Endothelial cell of umbilical vein (primary cell): ENCODE measurements around the gene DHTKD1. TPM values are rescaled to one million over a fixed set of nuclear protein-coding genes. Genes with fewer than 3 reads are reported as not detected.

Experiments
- BruUV-seq: library from RNA; stranded (reverse); fragments of 400-500 nt; replicated peaks from 2 replicates; lab custom pipeline; 2021; lab: Mats Ljungman, UMichigan
- CTCF ChIA-PET: fragments of 300-600, 350-600 bp; sonication (Branson Sonifier 250); formaldehyde crosslinking; loops from one replicate; lab custom pipeline; 2021; ENCODE audit warnings: antibody characterized with exemption, inconsistent platforms; lab: Charles Lee
- POLR2A ChIA-PET: fragments of 300-600, 350-600 bp; sonication (Branson Sonifier 250); formaldehyde crosslinking; loops from one replicate; lab custom pipeline; 2021; ENCODE audit warnings: antibody characterized with exemption, inconsistent platforms; lab: Charles Lee
- DNase-seq: peaks from one replicate; pipeline ENCODE4 v3.0.0-alpha.2; 2011; ENCODE audit warnings: low read depth, low spot score
- FAIRE-seq: peaks from 2 replicates; lab custom pipeline; 2011; peaks lifted over from hg19 to GRCh38; lab: Jason Lieb, UNC
- H2AFZ ChIP-seq: 2 replicates; pipeline ENCODE4 v1.6.0; 2012; ENCODE audit warnings: low read depth, low read length, control low read depth, inconsistent platforms
- H3K27ac ChIP-seq: 2 replicates; pipeline ENCODE4 v1.5.1; 2011; ENCODE audit warnings: low read depth, mild to moderate bottlenecking, control low read depth, low read length, moderate library complexity; ENCODE audit not compliant: insufficient read depth
- H3K27me3 ChIP-seq, 2 experiments: 2 replicates each; pipeline versions ENCODE4 v1.6.0 to v1.6.1; 2011; ENCODE audit warnings: low read length in 2 of 2, mixed read lengths in 1 of 2; ENCODE audit not compliant: control insufficient read depth in 2 of 2, insufficient read depth in 2 of 2
- H3K36me3 ChIP-seq, 2 experiments: 2 replicates in 1 of 2; 3 replicates in 1 of 2; pipeline ENCODE4 v1.5.1; 2011; ENCODE audit warnings: low read length in 2 of 2, mild to moderate bottlenecking in 1 of 2, moderate library complexity in 1 of 2; ENCODE audit not compliant: control insufficient read depth in 2 of 2, insufficient read depth in 2 of 2; ENCODE audit errors: extremely low read depth in 1 of 2
- H3K4me1 ChIP-seq: 3 replicates; pipeline ENCODE4 v1.5.1; 2011; ENCODE audit warnings: mild to moderate bottlenecking, low read length; ENCODE audit not compliant: control insufficient read depth, insufficient read depth; ENCODE audit errors: extremely low read depth
- H3K4me2 ChIP-seq: 2 replicates; pipeline ENCODE4 v1.6.1; 2011; ENCODE audit warnings: low read length, control low read depth, mixed read lengths; ENCODE audit not compliant: insufficient read depth
- H3K4me3 ChIP-seq, 3 experiments: fragments of 200-600 bp in 1 of 3; sonication (generic), shearing (Covaris generic) in 1 of 3; replicated peaks in 1 of 3; 2 replicates each; pipeline ENCODE4 v1.5.1; 2011 to 2016; ENCODE audit warnings: control low read depth in 3 of 3, low read length in 3 of 3, mild to moderate bottlenecking in 2 of 3, inconsistent platforms in 1 of 3, low read depth in 1 of 3, moderate library complexity in 1 of 3; ENCODE audit not compliant: insufficient read depth in 1 of 3
- H3K79me2 ChIP-seq: 2 replicates; pipeline ENCODE4 v1.6.0; 2012; ENCODE audit warnings: low read length, inconsistent platforms; ENCODE audit not compliant: control insufficient read depth, insufficient read depth
- H3K9ac ChIP-seq: replicated peaks from 2 replicates; pipeline ENCODE3; 2011; ENCODE audit warnings: low read length, control low read depth; ENCODE audit not compliant: insufficient read depth; ENCODE audit errors: extremely low read depth
- H3K9me1 ChIP-seq: replicated peaks from 3 replicates; pipeline ENCODE4 v1.6.0; 2011; ENCODE audit warnings: mild to moderate bottlenecking, low read length; ENCODE audit not compliant: control insufficient read depth, insufficient read depth; ENCODE audit errors: extremely low read depth
- H3K9me3 ChIP-seq: replicated peaks from 2 replicates; pipeline ENCODE4 v1.5.1; 2012; ENCODE audit warnings: low read length, inconsistent platforms; ENCODE audit not compliant: control insufficient read depth, insufficient read depth
- H4K20me1 ChIP-seq: replicated peaks from 2 replicates; pipeline ENCODE3; 2011; ENCODE audit warnings: mild to moderate bottlenecking, low read length; ENCODE audit not compliant: control insufficient read depth, insufficient read depth; ENCODE audit errors: extremely low read depth
- CTCF ChIP-seq, 2 donors: IDR thresholded peaks; 1 replicate in 1 of 2; 2 replicates in 1 of 2; pipeline ENCODE4 v1.5.1; 2011; ENCODE audit warnings: low read length in 2 of 2, mild to moderate bottlenecking in 2 of 2, moderate library complexity in 2 of 2, control low read depth in 1 of 2, inconsistent platforms in 1 of 2, low read depth in 1 of 2; ENCODE audit not compliant: insufficient read depth in 1 of 2; ENCODE audit errors: extremely low read depth in 1 of 2
- EZH2 ChIP-seq: IDR thresholded peaks from 2 replicates; pipeline ENCODE4 v1.6.1; 2012; ENCODE audit warnings: borderline replicate concordance, low read depth, mild to moderate bottlenecking, moderate library complexity, low read length, inconsistent platforms; ENCODE audit not compliant: severe bottlenecking
- FOS ChIP-seq: IDR thresholded peaks from 2 replicates; pipeline ENCODE4 v1.6.1; 2011; ENCODE audit warnings: mild to moderate bottlenecking, low read length, moderate library complexity, borderline replicate concordance; ENCODE audit not compliant: insufficient read depth
- GATA2 ChIP-seq: IDR thresholded peaks from 2 replicates; pipeline ENCODE4 v1.7.0; 2011; ENCODE audit warnings: low read depth, mild to moderate bottlenecking, moderate library complexity, mixed read lengths, low read length; ENCODE audit not compliant: insufficient read length, insufficient read depth
- JUN ChIP-seq: IDR thresholded peaks from 2 replicates; pipeline ENCODE4 v1.6.1; 2011; ENCODE audit warnings: borderline replicate concordance, low read depth; ENCODE audit not compliant: insufficient read length, insufficient read depth
- MYC ChIP-seq: IDR thresholded peaks from one replicate; pipeline ENCODE4 v1.6.1; 2011; ENCODE audit warnings: mild to moderate bottlenecking, low read depth, low read length
- POLR2A ChIP-seq: IDR thresholded peaks from 2 replicates; pipeline ENCODE4 v1.6.1; 2012; ENCODE audit warnings: low read depth, mild to moderate bottlenecking, control low read depth, low read length
- POLR2AphosphoS5 ChIP-seq: IDR thresholded peaks from 2 replicates; pipeline ENCODE4 v1.6.1; 2012; ENCODE audit warnings: low read depth, mild to moderate bottlenecking, control low read depth, low read length, moderate library complexity; ENCODE audit not compliant: insufficient read depth
- dilution Hi-C: fragments of 300-500 bp; cut with MboI; formaldehyde crosslinking; loops from one replicate; pipeline ENCODE4 v1.15.0; 2019; ENCODE audit warnings: low sequenced_read_pairs; ENCODE audit not compliant: extremely low pct_ligation_motif_present
- intact Hi-C: fragments of 100-400 bp; cut with micrococcal nuclease; formaldehyde crosslinking; loops from one replicate; pipeline ENCODE4 v1.10.0; 2022
- polyA plus RNA-seq, 4 experiments: library from polyadenylated mRNA; depleted of rRNA in 3 of 4; stranded (reverse) in 3 of 4; unstranded in 1 of 4; fragments of >200 nt; gene quantifications; 2 replicates each; pipeline versions ENCODE4 v1.2.1 to v1.2.3, GENCODE V29; 2011 to 2012; ENCODE audit warnings: missing spikeins in 1 of 4
- total RNA-seq: library from RNA; stranded (reverse); gene quantifications from 2 replicates; pipeline ENCODE4 v1.2.3, GENCODE V29; 2021
- TF ChIP-seq, protein P1 (sequence below): IDR thresholded peaks from 2 replicates; pipeline ENCODE4 v1.6.1; 2011; ENCODE audit not compliant: insufficient read depth, insufficient read length

The DHTKD1 gene
- total and polyA plus RNA-seq, 2 donors (not counting 3 experiments of a cell fraction or from before 2014, with no cell fraction given) = 15.3 to 22.9 TPM

- H2AFZ ChIP-seq = no peak overlapping the region
- H3K4me2 ChIP-seq = no peak overlapping the region
- no peak overlapping the region for H3K27ac ChIP-seq
- FAIRE-seq = no peak
- dilution Hi-C loops (no loop called here), intact Hi-C loops (no loop called here)
- H3K9me3 ChIP-seq = no peaks in the 10 kb centered on the region
- H3K4me3 ChIP-seq = no peak overlapping the region
- no peaks in the 10 kb centered on the region for H3K79me2 ChIP-seq
- ChIA-PET POLR2A (no interaction called here), CTCF (interaction anchor here (0.7 kb wide), 1 partner anchor 88 kb away, joined by 3 read pairs; no protein-coding TSS in a partner anchor)
- no peaks in the 10 kb centered on the region for H3K27me3 ChIP-seq
- no peak for TF ChIP-seq CTCF (IDR thresholded peaks at IDR 0.05; ENCODE audit: extremely low read depth in 1 of 2, insufficient read depth in 1 of 2, low read depth in 1 of 2, low read length in 2 of 2)
- TF ChIP-seq GATA2 = no peak
- TF ChIP-seq POLR2A = no peak
- TF ChIP-seq, protein P1, sequence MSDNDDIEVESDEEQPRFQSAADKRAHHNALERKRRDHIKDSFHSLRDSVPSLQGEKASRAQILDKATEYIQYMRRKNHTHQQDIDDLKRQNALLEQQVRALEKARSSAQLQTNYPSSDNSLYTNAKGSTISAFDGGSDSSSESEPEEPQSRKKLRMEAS = no peak
- no peak for TF ChIP-seq MYC
- no peak for TF ChIP-seq POLR2AphosphoS5
- TF ChIP-seq FOS = no peak
- TF ChIP-seq JUN = no peak
- no peak for TF ChIP-seq EZH2
- no TSS peak for BruUV-seq
- no peak overlapping the region for H3K9ac ChIP-seq
- H4K20me1 ChIP-seq = no peaks in the 10 kb centered on the region
- no peaks in the 10 kb centered on the region for H3K9me1 ChIP-seq
- no peaks in the 10 kb centered on the region for H3K4me1 ChIP-seq
- no peak for DNase-seq
- H3K36me3 ChIP-seq = peaks cover 0 to 1% of the 10 kb centered on the region in 2 experiments
Measured at GRCh38 chr10:12081470-12081869, 12.7 kb downstream of the DHTKD1 start.
